BLaER1 (cell line): ENCODE data around the gene NFS1.
"Not testable (repeated sequence)": the region's sequence is repeated elsewhere in the genome, so short reads cannot be mapped to it uniquely, and the experiment has no call there.

Source experiments
- H3K27ac ChIP-seq: shearing (Covaris generic); formaldehyde crosslinking; 2 replicates; pipeline ENCODE4 v1.8.1; 2022
- H3K27me3 ChIP-seq: shearing (Covaris generic); formaldehyde crosslinking; 2 replicates; pipeline ENCODE4 v1.8.1; 2022
- H3K36me3 ChIP-seq: shearing (Covaris generic); formaldehyde crosslinking; 2 replicates; pipeline ENCODE4 v1.8.1; 2022
- H3K4me1 ChIP-seq: shearing (Covaris generic); formaldehyde crosslinking; 2 replicates; pipeline ENCODE4 v1.8.1; 2022
- H3K4me2 ChIP-seq: shearing (Covaris generic); formaldehyde crosslinking; 2 replicates; pipeline ENCODE4 v1.8.1; 2022
- H3K4me3 ChIP-seq: shearing (Covaris generic); formaldehyde crosslinking; 2 replicates; pipeline ENCODE4 v1.8.1; 2022
- H3K9ac ChIP-seq: shearing (Covaris generic); formaldehyde crosslinking; 2 replicates; pipeline ENCODE4 v1.8.1; 2022
- H3K9me3 ChIP-seq: shearing (Covaris generic); formaldehyde crosslinking; 2 replicates; pipeline ENCODE4 v1.8.1; 2022
- H4K20me1 ChIP-seq: shearing (Covaris generic); formaldehyde crosslinking; 2 replicates; pipeline ENCODE4 v1.8.1; 2022
- Cebpa-rat ChIP-seq: shearing (Covaris generic); IDR thresholded peaks from 2 replicates; pipeline ENCODE4 v1.8.1; 2022

The NFS1 gene

GRCh38 chr20:35699127-35699956 is at the start of gene NFS1, which contains the start of gene ROMO1:
NFS1 (minus strand) TSS chr20:35699352; CDS start chr20:35699288, 64 bp downstream.
ROMO1 (plus strand) TSS chr20:35699405; CDS start chr20:35699633, 228 bp downstream.
- no peak for TF ChIP-seq Cebpa-rat
- Histone ChIP-seq H3K27me3 (no peaks in the 10 kb centered on the region), H3K36me3 (peaks cover 54% of the 10 kb centered on the region), H3K4me2 (peak within 1 kb of the TSS; percentile 95), H3K9ac (peak within 1 kb of the TSS; percentile 96), H4K20me1 (peaks cover 50% of the 10 kb centered on the region), H3K4me3 (peak within 1 kb of the TSS; percentile 95), H3K27ac (peak within 1 kb of the TSS; percentile 94), H3K4me1 (peaks cover 30% of the 10 kb centered on the region), H3K9me3 (no peaks in the 10 kb centered on the region)

GRCh38 chr20:35744492-35744841 is 45.3 kb upstream of the NFS1 start:
- Histone ChIP-seq H3K4me1 (peaks cover 28% of the 10 kb centered on the region), H3K4me2 (peak overlapping the region; percentile 91), H4K20me1 (peaks cover 20% of the 10 kb centered on the region), H3K36me3 (peaks cover 12% of the 10 kb centered on the region), H3K27ac (peak overlapping the region; percentile 100), H3K9ac (peak overlapping the region; percentile 99)
- not testable (repeated sequence) for H3K27me3 ChIP-seq, H3K4me3 ChIP-seq, H3K9me3 ChIP-seq

- Histone ChIP-seq H3K4me3 (peak overlapping the region; percentile 77), H3K27me3 (no peaks in the 10 kb centered on the region), H3K9me3 (no peaks in the 10 kb centered on the region), H3K9ac (peak overlapping the region; percentile 99), H3K4me1 (peaks cover 33% of the 10 kb centered on the region), H3K36me3 (peaks cover 18% of the 10 kb centered on the region), H3K4me2 (peak overlapping the region; percentile 91), H3K27ac (peak overlapping the region; percentile 100), H4K20me1 (peaks cover 25% of the 10 kb centered on the region)
- no peak for TF ChIP-seq Cebpa-rat
Observed at GRCh38 chr20:35743693-35744491, 44.7 kb upstream of the NFS1 start.

- peaks cover 27% of the 10 kb centered on the region for H3K36me3 ChIP-seq
- peaks cover 42% of the 10 kb centered on the region for H3K4me1 ChIP-seq
- peak overlapping the region; percentile 100 for H3K27ac ChIP-seq
- H3K4me3 ChIP-seq: peak overlapping the region; percentile 77
- no peak for TF ChIP-seq Cebpa-rat
- H3K4me2 ChIP-seq: peak overlapping the region; percentile 91
- H3K9ac ChIP-seq: peak overlapping the region; percentile 99
- no peaks in the 10 kb centered on the region for H3K9me3 ChIP-seq
- H4K20me1 ChIP-seq: peaks cover 35% of the 10 kb centered on the region
- no peaks in the 10 kb centered on the region for H3K27me3 ChIP-seq
Observed at GRCh38 chr20:35742741-35743523, 43.8 kb upstream of the NFS1 start.

- Histone ChIP-seq H3K9me3 (no peaks in the 10 kb centered on the region), H3K4me1 (peaks cover 49% of the 10 kb centered on the region), H4K20me1 (peaks cover 43% of the 10 kb centered on the region), H3K36me3 (peaks cover 36% of the 10 kb centered on the region), H3K4me2 (peak within 1 kb of the TSS; percentile 91), H3K27ac (peak within 1 kb of the TSS; percentile 100), H3K27me3 (no peaks in the 10 kb centered on the region), H3K4me3 (peak within 1 kb of the TSS; percentile 94), H3K9ac (peak within 1 kb of the TSS; percentile 100)
- peak; percentile 99 for TF ChIP-seq Cebpa-rat
Observed at GRCh38 chr20:35741892-35742740, 43.0 kb upstream of the NFS1 start, which contains the start of gene RBM39. RBM39 (minus strand) TSS chr20:35742260; CDS start chr20:35740874, 1,386 bp downstream.

- no peak overlapping the region for H3K27ac ChIP-seq
Observed at GRCh38 chr20:35739294-35740163, 40.4 kb upstream of the NFS1 start.

GRCh38 chr20:35738410-35739179 is 39.4 kb upstream of the NFS1 start:
- no peak for TF ChIP-seq Cebpa-rat
- Histone ChIP-seq H3K9ac (peak overlapping the region; percentile 12; the same call in 1 of the 2 replicates), H3K36me3 (peaks cover 71% of the 10 kb centered on the region), H3K27ac (no peak overlapping the region), H3K9me3 (no peaks in the 10 kb centered on the region), H4K20me1 (peaks cover 78% of the 10 kb centered on the region), H3K4me3 (no peak overlapping the region), H3K27me3 (no peaks in the 10 kb centered on the region), H3K4me1 (peaks cover 63% of the 10 kb centered on the region), H3K4me2 (peak overlapping the region; percentile 32)

More at GRCh38 chr20:35739294-35740163, 40.4 kb upstream of the NFS1 start:
- Histone ChIP-seq H3K36me3 (peaks cover 61% of the 10 kb centered on the region), H4K20me1 (peaks cover 69% of the 10 kb centered on the region), H3K4me2 (peak overlapping the region; percentile 85), H3K27me3 (no peaks in the 10 kb centered on the region), H3K4me3 (peak overlapping the region; percentile 94), H3K4me1 (peaks cover 65% of the 10 kb centered on the region), H3K9ac (peak overlapping the region; percentile 100), H3K9me3 (no peaks in the 10 kb centered on the region)
- TF ChIP-seq Cebpa-rat: no peak
